Middle frontal gyrus (tissue), 1 donor: ENCODE data around the gene HEMK1.
A peak's percentile ranks its signal among the peaks of the same experiment; 100 is the strongest.

ENCODE experiments used
- DNase-seq: peaks from one replicate; pipeline ENCODE4 v3.0.0-alpha.2; 2015; ENCODE audit warnings: low spot score; ENCODE audit errors: extremely low spot score

The HEMK1 gene

DNA sequence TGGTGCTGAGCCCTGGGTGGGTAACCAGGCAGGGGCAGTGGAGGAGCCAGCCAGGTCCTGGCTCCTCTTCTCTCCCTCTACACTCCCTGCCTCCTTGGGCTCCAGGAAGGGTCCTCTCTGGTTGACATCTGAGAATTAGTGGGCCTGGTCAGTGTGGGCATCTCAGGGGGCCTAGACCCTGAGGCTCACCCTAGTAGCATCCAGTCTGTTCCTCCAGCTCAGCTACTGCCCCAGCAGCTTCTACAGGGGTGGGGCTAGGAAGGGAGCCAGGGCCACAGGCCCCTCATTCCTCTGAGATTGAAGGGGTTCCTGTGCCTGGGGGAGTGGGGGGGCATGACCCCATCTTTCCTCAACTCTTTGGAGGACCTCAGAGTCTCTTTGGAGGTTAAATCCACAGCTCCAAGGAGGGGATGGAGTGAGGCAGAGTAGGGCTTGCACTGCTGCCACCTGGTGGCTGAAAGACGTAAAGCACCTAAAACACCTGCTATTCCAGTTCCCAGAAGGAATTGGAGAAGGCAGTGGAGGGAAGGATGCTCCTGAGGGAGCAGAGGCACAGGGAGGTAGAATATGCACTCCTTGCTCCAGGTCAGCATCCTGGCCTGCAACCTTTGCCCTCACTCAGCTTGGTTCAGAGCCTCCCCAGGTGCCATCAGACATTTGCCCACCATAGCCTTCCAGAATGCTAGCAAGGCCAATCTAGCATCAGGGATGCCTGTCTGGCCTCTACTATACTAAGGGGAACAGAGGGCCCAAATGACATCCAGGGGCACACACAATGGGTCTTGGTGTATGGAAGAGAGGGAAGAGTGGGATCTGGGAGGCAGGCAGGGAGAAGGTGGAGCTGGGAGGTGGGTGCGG, 26.9 kb upstream of the HEMK1 start:
- peak; percentile 54 for DNase-seq

DNA sequence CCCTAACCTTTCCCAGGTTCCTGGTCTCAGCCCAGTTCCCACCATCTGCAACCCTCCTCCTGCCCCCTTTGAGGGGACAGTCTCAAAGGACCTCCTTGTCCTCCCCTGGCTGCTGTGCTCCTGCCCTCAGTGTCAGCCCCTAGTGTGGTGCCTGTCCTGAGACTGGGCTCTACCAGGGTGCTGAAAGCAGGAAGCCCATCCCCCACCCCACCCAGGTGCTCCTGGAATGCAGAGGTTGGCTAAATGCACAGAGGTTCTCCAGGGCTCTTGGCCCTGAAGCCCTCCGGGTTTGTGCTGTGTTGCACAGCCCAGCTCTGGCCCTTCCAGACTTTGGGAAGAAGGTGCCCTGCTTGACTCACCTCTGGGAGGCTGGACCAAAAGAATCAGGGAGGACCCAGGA, 23.5 kb upstream of the HEMK1 start:
- DNase-seq, result no peak

DNA sequence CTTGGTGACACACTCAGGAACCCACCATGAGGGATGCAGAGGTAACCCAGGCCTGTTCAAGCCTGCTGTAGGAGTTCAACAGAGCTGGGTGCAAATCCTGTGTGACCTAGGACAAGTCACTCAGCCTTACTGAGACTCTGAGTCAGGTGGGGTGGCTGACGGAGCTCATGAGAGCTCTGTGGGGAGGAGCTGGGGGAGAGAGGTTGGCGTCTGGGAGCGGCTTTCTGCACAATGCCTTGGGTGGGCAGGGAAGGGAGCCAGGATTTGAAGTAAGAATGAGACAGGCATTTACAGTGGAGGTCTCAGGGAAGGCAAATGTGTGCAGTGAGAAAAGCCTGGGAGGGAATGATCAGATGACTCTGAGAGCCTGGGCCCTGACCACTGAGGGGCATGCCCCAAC, 20.1 kb upstream of the HEMK1 start:
- DNase-seq, result no peak

DNA sequence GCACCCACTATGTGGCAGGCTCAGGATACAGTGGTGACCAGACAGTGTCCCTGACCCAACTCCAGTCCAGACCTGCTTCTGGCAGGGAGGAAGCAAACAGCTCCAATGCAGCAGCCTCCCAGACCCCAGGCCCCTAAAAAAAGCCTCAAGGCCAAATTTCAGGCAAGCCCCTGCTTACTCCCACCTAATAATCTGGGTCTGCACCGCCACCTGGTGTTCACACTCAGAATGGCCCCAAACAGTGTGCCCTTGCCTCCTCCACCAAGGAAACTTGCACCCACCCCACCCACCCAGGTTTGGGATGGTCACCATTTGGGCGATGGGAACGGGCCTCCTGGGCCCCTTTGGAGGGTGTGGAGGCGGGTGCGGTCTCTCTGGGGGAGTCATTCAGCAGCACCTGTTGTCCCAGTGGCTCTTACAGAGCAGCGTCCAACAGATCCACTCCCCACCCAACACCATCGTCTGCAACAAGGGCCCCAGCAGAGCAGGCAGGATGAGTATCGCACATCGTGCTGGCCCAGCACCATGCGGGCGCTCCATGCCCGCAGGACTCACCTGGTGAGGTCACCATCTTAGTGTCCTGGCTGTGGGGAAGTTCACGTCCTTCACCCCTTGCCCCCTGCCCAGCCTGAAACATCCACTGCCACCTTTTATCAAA, 19.1 kb upstream of the HEMK1 start:
- DNase-seq, result no peak

DNA sequence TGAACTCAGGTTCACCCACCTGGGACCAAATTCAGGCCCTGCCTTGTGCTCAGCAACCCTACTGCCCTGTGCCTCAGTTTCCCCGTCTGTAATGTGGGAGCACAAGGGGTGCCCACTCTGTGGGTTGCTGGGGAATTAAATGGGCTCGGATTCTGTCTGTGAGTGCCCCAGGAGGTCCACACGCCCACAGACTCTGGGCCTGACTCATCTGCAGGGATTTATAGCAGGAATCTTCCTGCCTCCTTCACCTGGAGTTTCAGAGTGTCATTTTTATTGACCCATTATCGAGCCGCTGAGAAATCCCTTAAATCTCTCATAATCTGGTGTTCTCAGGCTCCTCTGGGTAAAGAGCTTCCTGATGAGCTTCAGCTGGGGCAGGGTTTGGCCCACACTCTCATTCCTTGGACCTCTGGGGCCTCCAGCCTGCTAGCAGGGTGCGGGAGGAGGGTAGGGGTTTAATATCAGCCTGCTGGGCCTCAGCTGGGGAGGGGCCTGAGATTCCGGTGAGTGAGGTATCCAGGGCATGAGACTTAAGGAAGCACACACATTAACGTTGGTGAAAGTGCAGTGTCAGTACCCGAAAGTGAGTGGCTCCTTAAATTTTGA, 18.2 kb upstream of the HEMK1 start:
- no peak for DNase-seq

DNA sequence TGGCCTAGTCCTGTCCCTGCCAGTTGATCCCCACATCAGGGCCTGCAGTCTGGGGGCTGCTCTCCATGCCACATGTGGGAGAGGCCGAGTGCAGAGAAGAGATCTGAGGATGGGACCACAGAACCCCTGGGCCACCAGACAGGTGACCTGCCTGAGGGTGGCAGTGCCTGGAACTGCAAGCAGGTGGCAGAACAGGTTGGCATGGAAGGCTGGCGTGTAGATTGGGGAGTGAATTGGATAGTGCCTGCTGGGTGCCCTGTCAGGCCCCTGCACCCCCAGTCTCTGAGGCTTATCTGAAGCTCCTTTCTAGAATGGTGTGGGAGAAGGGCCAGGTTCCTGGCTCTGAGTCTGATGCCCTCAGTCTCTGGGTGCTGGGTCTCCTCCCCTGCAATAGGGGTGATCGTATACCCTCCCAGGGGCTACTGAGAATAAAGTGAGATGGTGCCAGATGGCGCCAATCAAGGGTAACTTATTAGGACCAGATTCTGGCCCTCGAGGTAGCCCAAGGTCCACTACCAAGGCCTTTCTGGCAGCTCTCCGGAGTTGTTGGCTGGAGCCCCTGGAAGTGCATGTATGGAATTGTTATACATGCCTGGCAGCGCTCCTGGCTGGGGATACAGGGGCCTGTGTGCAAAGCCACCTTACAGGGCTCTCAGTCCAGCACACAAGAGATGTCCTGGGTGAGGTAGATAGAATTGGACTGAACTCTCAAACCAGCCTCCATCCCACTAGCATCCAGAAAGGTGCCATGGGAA, 17.5 kb upstream of the HEMK1 start:
- no peak for DNase-seq

DNA sequence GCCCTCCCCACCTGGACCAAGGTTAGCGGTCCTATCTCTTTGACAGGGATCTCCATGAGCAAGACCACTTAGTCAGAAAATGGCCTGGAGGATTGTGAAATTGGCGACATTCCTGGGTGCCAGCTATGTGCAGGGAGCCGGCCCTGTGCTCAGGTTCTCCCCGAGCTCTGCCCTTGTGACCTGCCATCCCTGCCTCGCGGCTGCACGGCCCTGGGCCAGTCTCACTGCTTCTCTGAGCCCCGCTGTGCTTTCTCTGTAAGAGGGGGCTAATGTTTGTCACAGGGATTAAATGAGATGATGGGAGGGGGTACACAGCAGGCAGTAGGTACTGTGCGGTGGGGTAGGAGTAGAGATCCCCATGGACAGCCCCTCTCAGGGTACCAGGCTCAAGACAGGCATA, 16.7 kb upstream of the HEMK1 start:
- no peak for DNase-seq

DNA sequence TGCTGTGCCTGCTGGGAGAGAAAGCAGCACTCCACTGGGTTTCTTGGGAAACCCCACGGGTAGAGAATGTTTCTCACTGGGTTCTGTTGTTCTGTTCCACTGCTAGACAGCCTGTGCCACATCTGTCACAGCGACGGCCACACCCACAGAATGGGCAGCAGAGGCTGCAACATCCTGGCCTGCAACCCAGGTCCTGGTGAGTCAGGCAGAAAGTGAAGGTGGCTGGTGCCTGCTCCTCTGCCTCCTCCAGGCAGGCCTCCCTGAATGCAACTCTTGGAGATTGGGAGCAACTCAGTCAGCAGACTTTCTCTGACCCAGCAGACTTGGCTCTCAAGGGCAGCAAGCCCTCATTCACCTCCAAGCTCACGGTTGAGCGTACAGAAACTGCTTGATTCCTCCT, 14.8 kb upstream of the HEMK1 start:
- no peak for DNase-seq

DNA sequence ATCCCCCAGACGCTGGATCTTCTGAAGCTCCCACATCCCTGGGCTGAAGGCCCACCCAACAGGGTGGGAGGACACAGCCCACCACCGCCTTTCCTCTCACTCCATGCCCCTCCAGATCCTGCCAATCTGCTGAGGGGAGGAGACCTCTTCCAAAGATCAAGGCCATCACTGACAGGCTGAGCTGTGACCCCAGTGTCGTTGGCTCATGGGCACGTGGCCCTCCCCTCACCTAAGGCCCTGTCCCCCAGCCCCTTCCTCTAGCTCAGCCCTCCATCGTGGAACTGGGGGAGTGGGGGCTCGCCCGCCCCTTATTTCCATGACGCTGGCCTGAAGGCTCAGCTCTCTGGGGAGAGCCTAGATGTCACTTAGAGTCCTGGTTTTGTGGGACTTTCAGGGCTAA, 12.2 kb upstream of the HEMK1 start:
- DNase-seq, result no peak

DNA sequence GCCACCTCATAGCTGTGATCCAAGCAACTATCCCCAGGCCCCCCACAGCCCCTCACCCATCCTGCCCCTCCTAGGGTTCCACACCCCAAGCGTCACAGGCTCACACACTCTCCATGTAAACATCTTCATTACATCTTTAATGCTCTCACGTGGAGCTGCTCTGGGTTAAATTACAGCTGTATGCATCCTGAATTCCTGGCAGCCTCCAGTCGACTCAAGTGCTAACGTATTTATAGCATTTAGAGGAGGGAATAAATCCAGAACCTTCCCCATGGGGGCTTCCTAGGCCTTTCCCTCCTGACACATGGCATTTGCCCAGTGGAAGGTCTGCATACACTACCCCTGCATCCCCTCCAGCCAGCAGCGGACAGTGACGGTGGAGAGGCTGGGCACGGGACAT, 11.4 kb upstream of the HEMK1 start:
- no peak for DNase-seq

DNA sequence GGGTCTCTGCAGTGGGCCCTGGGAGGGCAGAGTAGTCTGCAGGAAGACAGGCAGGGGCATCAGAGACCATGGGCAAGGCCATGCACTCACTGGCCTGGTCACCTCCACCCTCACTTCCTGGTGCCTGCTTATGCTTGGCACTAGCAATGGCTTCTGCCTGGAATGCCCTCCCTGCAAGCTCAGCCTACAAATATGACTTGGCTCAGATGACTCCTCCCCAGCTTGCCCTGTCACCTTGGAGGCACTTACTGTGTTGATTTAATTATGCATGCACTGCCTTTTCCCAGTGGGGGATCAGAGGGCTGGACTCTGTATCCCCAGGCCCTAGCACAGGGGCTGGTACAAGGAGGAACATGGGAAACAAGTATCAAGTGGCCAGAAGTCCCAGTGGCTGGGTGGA, 9.6 kb upstream of the HEMK1 start:
- DNase-seq, result no peak

DNA sequence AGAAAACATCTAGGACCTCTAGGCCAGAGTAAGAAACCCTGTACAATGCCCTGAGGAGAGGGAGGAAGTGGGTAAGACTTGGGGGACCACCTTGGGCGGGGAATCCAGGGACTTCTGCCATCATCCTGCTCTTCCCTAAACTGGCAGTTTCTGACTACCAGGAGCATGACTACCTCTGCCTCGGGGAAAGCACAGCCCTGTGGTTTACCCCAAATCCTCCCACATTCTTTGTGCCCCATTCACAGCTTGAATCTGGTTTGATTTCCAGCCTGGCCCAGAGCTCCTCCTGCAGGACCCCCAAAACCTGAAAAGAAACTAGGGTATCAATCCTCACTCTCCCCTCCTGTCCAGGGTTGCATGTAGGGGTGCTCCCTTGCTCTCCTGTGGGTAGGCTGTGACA, 6.5 kb upstream of the HEMK1 start:
- no peak for DNase-seq

DNA sequence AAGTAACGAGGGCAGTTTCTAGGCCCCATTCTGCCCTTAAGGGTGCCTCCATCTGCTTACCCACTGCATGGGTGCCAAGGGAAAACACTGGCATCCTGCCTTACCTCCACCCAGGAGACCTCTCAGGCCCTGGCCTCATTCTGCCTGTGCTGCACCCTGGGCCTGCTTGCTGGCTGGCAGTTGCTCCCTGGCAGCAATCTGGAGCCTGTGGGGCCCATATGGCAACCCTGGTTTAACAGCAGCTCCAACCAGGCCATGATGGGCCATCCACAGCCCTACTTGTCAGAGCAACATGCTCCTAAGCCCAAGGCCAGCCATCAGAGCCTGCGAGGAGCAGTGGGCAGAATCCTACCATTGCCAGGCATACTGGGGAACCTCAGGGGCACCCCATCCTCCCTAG, 5.5 kb upstream of the HEMK1 start:
- no peak for DNase-seq

DNA sequence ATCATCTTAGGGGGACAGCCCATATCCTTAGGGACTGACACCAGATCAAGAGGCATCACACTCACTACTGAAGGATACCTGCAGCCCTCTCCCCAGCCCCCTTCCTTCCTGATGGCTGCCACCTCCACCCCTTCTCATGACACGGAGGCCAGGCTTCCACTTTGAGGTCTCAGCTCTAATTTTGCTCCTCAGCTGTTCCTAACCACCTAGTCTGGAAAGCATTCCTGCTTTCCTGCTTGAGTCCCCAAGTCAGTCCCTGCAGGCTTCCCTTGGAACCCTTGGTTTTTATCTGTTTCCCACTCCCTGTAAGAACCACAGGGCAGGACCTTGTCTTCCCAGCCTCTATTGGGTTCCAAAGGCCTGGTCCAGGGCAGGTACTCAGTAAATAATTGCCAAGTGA, 5.0 kb upstream of the HEMK1 start:
- no peak for DNase-seq

DNA sequence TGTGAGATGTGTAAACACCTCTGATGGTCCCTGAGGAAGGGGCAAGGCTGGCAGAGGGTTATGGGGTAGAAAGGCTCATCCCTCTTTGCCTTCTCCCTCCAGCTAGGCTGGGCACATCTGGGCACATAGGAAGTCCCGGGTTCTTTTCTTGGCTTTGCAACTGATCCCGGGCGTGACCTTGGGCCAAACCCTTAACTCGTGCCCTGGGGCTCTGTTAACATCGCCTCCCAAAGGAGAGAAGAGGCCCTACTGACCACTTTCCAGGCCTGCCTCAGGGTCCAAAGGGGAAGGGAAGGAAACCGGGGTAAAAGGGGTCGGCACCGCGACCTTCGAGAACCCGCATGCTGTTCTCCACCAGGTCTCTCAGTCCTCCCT, 2.3 kb upstream of the HEMK1 start:
- DNase-seq, result no peak

DNA sequence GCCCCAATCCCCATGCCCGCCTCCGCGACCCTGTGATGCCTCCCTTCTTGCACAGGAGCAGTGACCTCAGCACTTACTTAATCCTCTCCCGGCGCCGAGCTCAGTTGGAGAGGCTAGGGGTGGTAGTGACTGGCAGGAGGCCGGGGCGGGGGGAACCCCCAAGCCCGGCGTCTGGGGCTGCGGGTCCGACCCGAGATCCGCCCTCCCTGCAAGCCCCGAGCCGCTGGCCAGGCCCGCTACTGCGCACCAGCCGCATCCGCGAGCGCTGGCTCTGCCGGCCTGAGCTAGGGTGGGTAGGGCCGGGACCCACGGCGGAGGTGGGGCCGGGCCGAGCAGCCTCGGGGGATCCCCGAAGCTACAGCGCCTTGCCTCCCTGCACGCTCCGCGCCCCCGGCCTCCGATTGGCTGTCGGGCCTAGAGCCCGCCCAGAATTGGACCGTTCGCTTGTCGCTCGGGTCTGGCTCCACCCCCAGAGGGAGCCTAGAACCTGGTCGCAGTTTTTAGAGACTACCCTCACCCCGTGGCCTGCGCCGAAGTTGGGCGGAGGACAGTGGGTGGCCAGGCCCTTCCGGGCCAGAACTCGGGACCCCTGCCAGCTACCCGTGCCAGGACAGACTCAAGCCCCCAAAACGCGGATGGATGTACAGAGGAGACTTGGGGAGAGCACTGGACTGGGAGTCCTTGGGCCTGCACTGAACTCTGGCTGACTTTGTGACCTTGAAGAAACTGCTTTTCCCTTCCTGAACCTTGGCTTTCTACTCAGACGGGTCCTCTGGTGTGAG, 1.7 kb upstream of the HEMK1 start, which contains the start of gene C3orf18:
C3orf18 (minus strand) TSS at position 362 of the 782 bp plus-strand sequence. CDS start 2,048 bp downstream, outside the sequence.
- DNase-seq, result peak; percentile 89

DNA sequence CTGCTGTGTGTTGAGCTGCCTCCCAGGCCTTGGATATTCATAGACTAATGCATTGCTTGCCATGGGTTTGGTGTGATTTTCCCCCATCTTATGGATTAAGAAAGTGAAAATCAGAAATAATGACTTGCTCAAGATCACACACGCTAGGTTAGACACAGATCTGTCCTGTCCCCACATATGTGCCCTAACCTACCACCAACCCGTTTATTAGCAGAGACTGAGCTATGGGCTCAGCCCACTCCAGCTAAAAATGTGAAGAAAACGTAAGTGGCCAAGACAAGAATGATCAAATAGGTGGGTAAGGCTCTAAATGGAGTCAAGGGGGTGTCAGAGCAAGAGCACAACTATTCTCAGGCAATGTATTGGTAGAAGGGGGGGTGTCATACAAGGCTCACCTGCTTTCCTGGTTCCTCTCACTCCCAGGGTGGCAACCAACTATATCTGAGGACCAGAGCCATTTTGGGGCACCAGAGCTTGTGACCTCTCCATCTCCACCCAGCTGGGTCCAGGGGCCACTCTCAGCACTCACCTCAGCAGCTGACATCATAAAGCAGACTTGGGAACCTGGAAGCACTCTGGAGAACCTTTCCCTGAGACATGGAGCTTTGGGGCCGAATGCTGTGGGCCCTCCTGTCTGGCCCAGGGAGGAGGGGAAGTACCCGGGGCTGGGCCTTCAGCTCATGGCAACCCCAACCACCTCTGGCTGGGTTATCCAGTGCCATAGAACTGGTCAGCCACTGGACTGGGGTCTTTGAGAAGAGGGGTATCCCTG, 1.4 kb downstream of the HEMK1 start:
- no peak for DNase-seq

DNA sequence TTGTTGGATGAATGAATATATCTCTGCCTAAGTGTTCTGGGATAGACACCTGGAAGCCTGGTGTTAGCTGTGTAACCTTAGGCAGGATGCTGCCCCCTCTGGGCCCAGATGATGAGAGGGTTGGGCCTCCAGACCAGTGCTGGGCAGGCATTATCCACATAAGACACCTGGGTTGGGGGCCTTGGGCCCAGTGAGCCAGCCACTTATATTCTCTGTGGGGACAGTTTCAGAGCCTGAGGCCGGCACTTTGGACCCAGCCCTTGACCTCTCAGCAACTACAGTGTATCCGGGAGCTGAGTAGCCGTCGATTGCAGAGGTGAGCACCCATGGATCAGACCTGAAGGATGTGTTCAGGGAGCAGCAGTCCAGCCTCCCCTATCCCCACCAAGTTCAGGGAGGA, 2.2 kb downstream of the HEMK1 start:
- DNase-seq, result no peak

DNA sequence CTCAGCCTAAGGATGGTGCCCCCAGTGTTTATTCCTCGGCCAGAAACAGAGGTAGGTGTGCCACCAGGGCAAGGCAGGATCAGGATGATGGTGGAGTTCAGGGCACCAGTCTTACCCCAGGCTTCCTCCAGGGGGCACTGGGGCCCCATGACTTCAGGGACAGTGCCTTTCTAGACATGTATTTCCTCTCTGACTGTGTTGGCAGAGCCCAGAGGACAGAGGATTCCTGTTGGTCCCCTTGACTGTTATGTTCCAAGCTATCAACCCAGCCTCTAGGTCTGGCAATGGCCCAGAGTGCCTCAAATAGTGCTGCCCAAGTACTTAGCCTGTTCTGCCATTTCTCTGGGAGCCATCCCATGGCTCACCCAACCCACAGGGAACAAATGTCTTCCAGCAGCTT, 2.8 kb downstream of the HEMK1 start:
- DNase-seq, result peak; percentile 12

DNA sequence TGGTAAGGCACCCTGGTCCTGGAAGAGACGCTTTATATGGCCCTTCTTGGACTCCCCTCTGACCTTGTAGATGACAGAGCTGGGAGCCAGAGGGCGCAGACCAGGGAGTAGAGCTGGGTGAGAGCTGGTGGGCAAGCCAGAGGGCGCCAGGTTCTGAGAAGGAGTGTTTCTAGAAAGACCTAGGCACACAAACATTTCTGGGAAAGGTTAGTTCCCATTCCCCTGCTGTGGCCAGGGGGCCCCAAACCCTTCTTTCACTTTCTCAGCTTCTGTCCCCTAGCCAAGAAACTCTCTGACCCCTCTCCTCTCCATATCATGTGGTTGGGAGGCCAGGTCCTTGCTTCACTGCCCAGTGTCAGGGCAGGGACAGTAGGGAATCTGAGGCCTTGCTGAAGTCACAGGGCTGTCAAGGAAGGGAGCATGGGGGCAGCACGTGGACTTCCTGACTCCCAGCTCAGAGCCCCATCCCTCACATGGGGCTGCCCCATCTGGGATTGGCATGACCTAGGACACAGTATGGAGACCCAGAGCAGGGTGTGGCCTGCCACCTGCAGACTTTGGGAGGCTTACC, 3.6 kb downstream of the HEMK1 start:
- DNase-seq, result no peak
